ENCODE data around the gene NEB.

- no peak for TF ChIP-seq CTCF (IDR thresholded peaks at IDR 0.05)
- no peak for TF ChIP-seq KDM1A (IDR thresholded peaks at IDR 0.05; ENCODE audit: low read depth)
- TF ChIP-seq ZSCAN20 (CRISPR knock-in tag; IDR thresholded peaks at IDR 0.05) = no peak
- no peak for TF ChIP-seq PBX3 (IDR thresholded peaks at IDR 0.05)
- no peak for TF ChIP-seq EP300 (IDR thresholded peaks at IDR 0.05)
- TF ChIP-seq HMGXB4 (CRISPR knock-in tag; IDR thresholded peaks at IDR 0.05; ENCODE audit: borderline replicate concordance) = no peak
- TF ChIP-seq CBX8 (IDR thresholded peaks at IDR 0.05) = no peak
Observed at GRCh38 chr2:151610310-151610709, 124.0 kb downstream of the NEB start.
